Sigmoid colon (tissue), 7 donors: ENCODE measurements around the gene KRTAP5-10. TPM values are rescaled to one million over a fixed set of nuclear protein-coding genes. Genes with fewer than 3 reads are reported as not detected.
"Not testable (repeated sequence)": the region's sequence is repeated elsewhere in the genome, so short reads cannot be mapped to it uniquely, and the experiment has no call there.

Experiments
- DNase-seq: peaks from one replicate; pipeline ENCODE4 v3.0.0-alpha.2; 2019
- H3K27ac ChIP-seq, 4 donors: fragments of 200-600 bp; sonication (generic); one replicate each; pipeline ENCODE4 v1.5.1; 2016 to 2019; ENCODE audit warnings: mild to moderate bottlenecking in 1 of 4
- H3K27me3 ChIP-seq, 3 donors: fragments of 200-600 bp; sonication (generic); one replicate each; pipeline ENCODE4 v1.5.1; 2019; ENCODE audit warnings: mild to moderate bottlenecking in 1 of 3
- H3K36me3 ChIP-seq, 4 donors: fragments of 200-600 bp; sonication (generic); one replicate each; pipeline ENCODE4 v1.5.1; 2016 to 2019
- H3K4me1 ChIP-seq, 4 donors: fragments of 200-600 bp; sonication (generic); one replicate each; pipeline ENCODE4 v1.5.1; 2017 to 2019
- H3K4me3 ChIP-seq, 4 donors: fragments of 200-600 bp; sonication (generic); one replicate each; pipeline ENCODE4 v1.5.1; 2017 to 2019; ENCODE audit warnings: mild to moderate bottlenecking in 2 of 4, moderate library complexity in 1 of 4
- H3K9me3 ChIP-seq, 4 donors: fragments of 200-600 bp in 3 of 4; sonication (generic) in 3 of 4; one replicate each; pipeline versions ENCODE4 v1.5.1 to v1.6.1; 2013 to 2019
- EP300 ChIP-seq, 4 donors: sonication (generic); formaldehyde crosslinking; IDR thresholded peaks; one replicate each; pipeline ENCODE4 v1.6.1; 2017; ENCODE audit warnings: antibody characterized with exemption in 4 of 4
- POLR2A ChIP-seq, 2 donors: fragments of 450-650 bp; IDR thresholded peaks; one replicate each; pipeline ENCODE4 v1.6.1; 2016; ENCODE audit warnings: antibody characterized with exemption in 2 of 2, mild to moderate bottlenecking in 2 of 2, moderate library complexity in 2 of 2
- POLR2AphosphoS5 ChIP-seq, 4 donors: sonication (generic); formaldehyde crosslinking; IDR thresholded peaks; one replicate each; pipeline ENCODE4 v1.6.1; 2017; ENCODE audit warnings: antibody characterized with exemption in 4 of 4
- WGBS, 2 donors: extraction: QIAGEN DNeasy Blood & Tissue Kit; methylation state at CpG; one replicate each; pipeline ENCODE4 v1.1.7; 2013; 5-methylcytosine and 5-hydroxymethylcytosine counted together
- intact Hi-C: fragments of 100-400 bp; cut with DNase I; formaldehyde crosslinking; loops from one replicate; pipeline ENCODE4 v1.15.1; 2023
- polyA plus RNA-seq, 3 donors: library from polyadenylated mRNA; stranded (reverse); fragments of 200-250 nt; gene quantifications; one replicate each; pipeline ENCODE4 v1.2.3, GENCODE V29; 2013
- total RNA-seq, 4 donors: library from RNA; depleted of rRNA; stranded (reverse); fragments of >200 nt; gene quantifications; one replicate each; pipeline ENCODE4 v1.1.0, GENCODE V29; 2016
- TF ChIP-seq, protein P1 (sequence below), 4 experiments: fragments of 450-650 bp in 3 of 4; fragments of 200-600 bp in 1 of 4; IDR thresholded peaks; one replicate each; pipeline ENCODE4 v1.5.1; 2016 to 2019; ENCODE audit warnings: antibody characterized with exemption in 4 of 4, mild to moderate bottlenecking in 3 of 4, moderate library complexity in 2 of 4
- donor health status: healthy with polysubstance abuse.
- donor health status: Bipolar disorder and iron deficiency.
- donor health status: healthy.

The KRTAP5-10 gene
- total and polyA plus RNA-seq, 7 donors, result 0.17 TPM; not detected in 6

DNA sequence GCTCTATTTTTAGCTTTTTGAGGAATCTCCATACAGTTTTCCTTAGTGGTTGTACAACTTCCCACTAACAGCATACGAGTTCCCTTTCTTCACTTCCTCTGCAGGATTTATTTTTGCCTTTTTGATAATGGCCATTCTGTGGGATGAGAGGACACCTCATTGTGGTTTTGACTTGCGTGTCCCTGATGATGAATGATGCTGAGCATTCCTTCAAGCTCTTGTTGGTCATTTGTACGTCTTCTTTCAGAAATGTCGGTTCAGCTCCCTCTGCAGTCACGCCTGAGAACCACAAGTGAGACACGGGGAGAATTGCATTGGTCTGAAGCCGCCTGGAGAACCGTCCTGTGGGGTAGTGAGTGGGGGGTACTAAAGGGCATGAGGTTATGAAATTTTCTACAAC, 2.0 kb upstream of the KRTAP5-10 start:
- intact Hi-C loops, result no loop called here
- WGBS, 2 donors, result 21 to 28% methylated on average over 8 of the region's 8 CpGs
- peaks cover 0 to under 1% (median 0%) of the 10 kb centered on the region in 4 donors for H3K4me1 ChIP-seq
- DNase-seq, result no peak
- no peaks in the 10 kb centered on the region for H3K36me3 ChIP-seq
- H3K4me3 ChIP-seq, result no peak overlapping the region
- no peaks in the 10 kb centered on the region for H3K9me3 ChIP-seq
- H3K27me3 ChIP-seq, result peaks cover 0 to 15% (median 11%) of the 10 kb centered on the region in 3 donors
- no peak overlapping the region for H3K27ac ChIP-seq
- TF ChIP-seq, protein P1, sequence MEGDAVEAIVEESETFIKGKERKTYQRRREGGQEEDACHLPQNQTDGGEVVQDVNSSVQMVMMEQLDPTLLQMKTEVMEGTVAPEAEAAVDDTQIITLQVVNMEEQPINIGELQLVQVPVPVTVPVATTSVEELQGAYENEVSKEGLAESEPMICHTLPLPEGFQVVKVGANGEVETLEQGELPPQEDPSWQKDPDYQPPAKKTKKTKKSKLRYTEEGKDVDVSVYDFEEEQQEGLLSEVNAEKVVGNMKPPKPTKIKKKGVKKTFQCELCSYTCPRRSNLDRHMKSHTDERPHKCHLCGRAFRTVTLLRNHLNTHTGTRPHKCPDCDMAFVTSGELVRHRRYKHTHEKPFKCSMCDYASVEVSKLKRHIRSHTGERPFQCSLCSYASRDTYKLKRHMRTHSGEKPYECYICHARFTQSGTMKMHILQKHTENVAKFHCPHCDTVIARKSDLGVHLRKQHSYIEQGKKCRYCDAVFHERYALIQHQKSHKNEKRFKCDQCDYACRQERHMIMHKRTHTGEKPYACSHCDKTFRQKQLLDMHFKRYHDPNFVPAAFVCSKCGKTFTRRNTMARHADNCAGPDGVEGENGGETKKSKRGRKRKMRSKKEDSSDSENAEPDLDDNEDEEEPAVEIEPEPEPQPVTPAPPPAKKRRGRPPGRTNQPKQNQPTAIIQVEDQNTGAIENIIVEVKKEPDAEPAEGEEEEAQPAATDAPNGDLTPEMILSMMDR (IDR thresholded peaks at IDR 0.05), result no peak
- TF ChIP-seq EP300 (IDR thresholded peaks at IDR 0.05) (no peak), POLR2AphosphoS5 (IDR thresholded peaks at IDR 0.05) (no peak), POLR2A (IDR thresholded peaks at IDR 0.05) (no peak)

DNA sequence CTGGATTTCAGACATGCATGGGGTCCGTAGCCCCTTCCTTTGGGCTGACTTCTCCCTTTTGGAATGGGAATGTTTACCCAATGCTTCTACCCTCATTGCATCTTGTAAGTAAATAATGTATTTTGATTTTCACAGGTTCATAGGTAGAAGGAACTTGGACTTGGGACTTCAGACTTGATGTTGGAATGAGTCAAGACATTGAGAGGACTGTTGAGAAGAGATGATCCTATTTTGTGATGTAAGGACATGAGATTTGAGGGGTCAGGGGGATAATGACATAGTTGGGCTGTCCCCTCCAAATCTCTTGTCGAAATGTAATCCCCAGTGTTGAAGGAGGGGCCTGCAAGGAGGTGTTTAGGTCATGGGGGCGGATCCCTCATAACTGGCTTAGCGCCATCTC, 933 bp upstream of the KRTAP5-10 start:
- DNase-seq, result no peak
- no peak overlapping the region for H3K4me3 ChIP-seq
- H3K27ac ChIP-seq, result no peak overlapping the region
- H3K36me3 ChIP-seq, result no peaks in the 10 kb centered on the region
- intact Hi-C loops, result no loop called here
- peaks cover 0 to 15% (median 11%) of the 10 kb centered on the region in 3 donors for H3K27me3 ChIP-seq
- no peaks in the 10 kb centered on the region for H3K9me3 ChIP-seq
- TF ChIP-seq, protein P1 (IDR thresholded peaks at IDR 0.05), result no peak
- no peak for TF ChIP-seq EP300 (IDR thresholded peaks at IDR 0.05)
- no peak for TF ChIP-seq POLR2A (IDR thresholded peaks at IDR 0.05)
- TF ChIP-seq POLR2AphosphoS5 (IDR thresholded peaks at IDR 0.05), result no peak
- WGBS, 2 donors, result 83 to 88% methylated on average over 4 of the region's 4 CpGs
- H3K4me1 ChIP-seq, result peaks cover 0 to 8% (median 3%) of the 10 kb centered on the region in 4 donors

DNA sequence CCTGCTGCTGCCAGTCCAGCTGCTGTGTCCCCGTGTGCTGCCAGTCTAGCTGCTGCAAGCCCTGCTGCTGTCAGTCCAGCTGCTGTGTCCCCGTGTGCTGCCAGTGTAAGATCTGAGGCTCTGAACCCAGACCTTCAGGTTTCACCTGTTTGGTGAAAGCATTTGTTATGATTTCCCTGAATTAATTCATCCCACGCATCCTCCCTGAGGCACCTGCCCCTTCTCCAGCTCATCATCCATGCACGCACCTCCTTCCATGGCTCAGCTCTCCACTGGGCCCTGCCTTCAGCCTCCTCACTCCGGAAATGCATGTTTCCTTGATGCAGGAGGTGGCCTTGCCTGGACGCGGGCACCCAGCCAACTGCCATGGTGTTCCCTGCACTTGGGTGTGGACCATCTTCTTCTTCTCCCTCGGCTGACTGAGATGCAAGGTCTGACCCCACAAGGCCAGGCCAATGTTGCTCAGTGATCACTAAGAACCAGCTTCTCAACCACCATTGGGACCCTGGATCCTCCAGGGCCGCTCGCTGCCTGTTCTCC, 788 bp downstream of the KRTAP5-10 start:
- H3K27ac ChIP-seq, result no peak overlapping the region
- intact Hi-C loops, result no loop called here
- WGBS, 2 donors, result 55 to 76% methylated on average over 10 of the region's 10 CpGs
- no peak for DNase-seq
- TF ChIP-seq POLR2A (IDR thresholded peaks at IDR 0.05) (no peak), POLR2AphosphoS5 (IDR thresholded peaks at IDR 0.05) (no peak), EP300 (IDR thresholded peaks at IDR 0.05) (no peak)
- TF ChIP-seq, protein P1 (IDR thresholded peaks at IDR 0.05), result no peak
- H3K9me3 ChIP-seq, result no peaks in the 10 kb centered on the region
- H3K4me3 ChIP-seq, result no peak overlapping the region
- H3K4me1 ChIP-seq, result peaks cover 0 to 8% (median 3%) of the 10 kb centered on the region in 4 donors
- no peaks in the 10 kb centered on the region for H3K36me3 ChIP-seq
- H3K27me3 ChIP-seq, result peaks cover 0 to 15% (median 11%) of the 10 kb centered on the region in 3 donors

DNA sequence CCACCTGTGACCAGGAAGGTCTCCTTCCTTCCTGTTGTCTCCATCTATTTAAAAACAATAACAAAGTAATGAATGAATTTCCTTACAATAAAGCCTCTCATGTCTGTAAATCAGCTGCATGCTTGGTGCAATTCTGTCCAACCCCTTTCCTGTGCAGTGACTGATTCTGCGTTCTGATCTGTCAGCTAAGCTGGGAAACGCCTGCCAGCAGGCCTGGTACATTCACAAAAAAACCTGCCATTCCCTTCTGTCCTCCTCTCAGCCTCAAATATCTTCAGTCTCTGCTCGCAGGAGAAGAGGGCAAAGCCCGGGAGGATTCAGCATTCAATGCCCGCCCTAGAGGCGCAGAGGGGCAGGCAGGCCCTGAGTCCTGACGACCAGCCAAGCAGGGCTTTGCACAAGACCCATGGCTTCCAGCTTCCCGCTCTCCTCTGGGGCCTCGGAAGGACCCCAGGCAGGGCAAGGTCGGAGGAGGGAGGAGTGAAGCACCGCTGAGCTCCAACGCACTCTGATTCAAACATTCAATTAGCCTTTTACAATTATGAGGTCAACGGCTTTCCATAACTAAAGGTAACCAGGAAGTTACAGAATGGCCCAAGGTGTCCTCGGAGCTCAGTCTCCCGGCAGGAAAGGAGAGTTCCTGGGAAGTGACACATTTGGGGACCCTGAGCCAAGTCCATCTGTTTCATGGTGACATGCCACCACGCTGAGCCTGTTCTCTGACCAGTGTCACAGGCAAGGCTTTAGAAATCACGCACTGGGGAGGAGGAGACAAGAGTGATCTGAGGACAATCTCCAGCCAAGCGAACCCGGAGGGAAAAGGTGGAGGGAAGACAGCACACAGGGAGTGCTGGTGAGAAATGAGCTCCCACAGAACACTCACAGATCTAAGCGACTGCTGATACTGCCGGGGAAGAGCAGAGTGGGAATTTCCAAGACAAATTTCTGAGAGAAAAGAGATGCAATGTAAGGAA, 1.6 kb downstream of the KRTAP5-10 start:
- WGBS, 2 donors, result 75 to 79% methylated on average over 20 to 21 of the region's 21 CpGs
- peaks cover 0 to 15% (median 11%) of the 10 kb centered on the region in 3 donors for H3K27me3 ChIP-seq
- intact Hi-C loops, DNase-seq, H3K4me1 ChIP-seq, H3K4me3 ChIP-seq, H3K27ac ChIP-seq, H3K36me3 ChIP-seq, H3K9me3 ChIP-seq: not testable (repeated sequence)

GRCh38 chr11:71567633-71568032, 2.3 kb downstream of the KRTAP5-10 start:
- H3K27me3 ChIP-seq, result peaks cover 0 to 15% (median 11%) of the 10 kb centered on the region in 3 donors
- H3K4me3 ChIP-seq, H3K27ac ChIP-seq, H3K9me3 ChIP-seq, H3K36me3 ChIP-seq, H3K4me1 ChIP-seq, DNase-seq, intact Hi-C loops: not testable (repeated sequence)
- WGBS, 2 donors, result 86 to 87% methylated on average over 8 of the region's 8 CpGs
